PC-9 (cell line): ENCODE measurements around the gene SLC7A8. TPM values are rescaled to one million over a fixed set of nuclear protein-coding genes. Genes with fewer than 3 reads are reported as not detected.
"Not testable (repeated sequence)": the region's sequence is repeated elsewhere in the genome, so short reads cannot be mapped to it uniquely, and the experiment has no call there.

Source experiments
- BruUV-seq: library from RNA; stranded (reverse); fragments of 400-500 nt; replicated peaks from 2 replicates; lab custom pipeline; 2021; lab: Mats Ljungman, UMichigan
- CTCF ChIA-PET: fragments of 300-600 bp; sonication (Branson Sonifier 250); formaldehyde crosslinking; loops from one replicate; lab custom pipeline; 2022; ENCODE audit warnings: antibody characterized with exemption; lab: Charles Lee
- POLR2A ChIA-PET: fragments of 300-600 bp; sonication (Branson Sonifier 250); formaldehyde crosslinking; loops from one replicate; lab custom pipeline; 2022; ENCODE audit warnings: antibody characterized with exemption; ENCODE audit not compliant: unreplicated experiment; lab: Charles Lee
- DNase-seq, 2 experiments: peaks; one replicate each; pipeline versions ENCODE4 v3.0.0 to v3.0.0-alpha.2; 2015 to 2022; ENCODE audit warnings: mixed read lengths in 1 of 2
- H2AFZ ChIP-seq: fragments of 200-600 bp; sonication (generic); 2 replicates; pipeline ENCODE4 v1.8.1; 2017; ENCODE audit warnings: antibody characterized with exemption
- H3F3A ChIP-seq: fragments of 200-600 bp; sonication (generic); 2 replicates; pipeline ENCODE4 v1.8.1; 2017; ENCODE audit warnings: antibody characterized with exemption, mild to moderate bottlenecking, low read depth; ENCODE audit not compliant: insufficient read depth
- H3K27ac ChIP-seq: fragments of 200-600 bp; sonication (generic); 2 replicates; pipeline ENCODE4 v1.6.1; 2016; ENCODE audit warnings: mixed run types
- H3K27me3 ChIP-seq: fragments of 200-600 bp; sonication (generic); 2 replicates; pipeline ENCODE4 v1.6.1; 2016; ENCODE audit warnings: low read depth, mixed run types; ENCODE audit not compliant: insufficient read depth
- H3K36me3 ChIP-seq: fragments of 200-600 bp; sonication (generic); 2 replicates; pipeline ENCODE4 v1.6.1; 2016; ENCODE audit warnings: low read depth, mixed run types
- H3K4me1 ChIP-seq: fragments of 200-600 bp; sonication (generic); replicated peaks from 2 replicates; pipeline ENCODE4 v1.6.1; 2016; ENCODE audit warnings: mixed run types; ENCODE audit not compliant: insufficient read depth
- H3K4me2 ChIP-seq: fragments of 200-600 bp; sonication (generic); 2 replicates; pipeline ENCODE4 v1.6.1; 2017; ENCODE audit warnings: mixed run types
- H3K4me3 ChIP-seq: fragments of 200-600 bp; sonication (generic); 2 replicates; pipeline ENCODE4 v1.6.1; 2016; ENCODE audit warnings: mixed run types
- H3K79me2 ChIP-seq: fragments of 200-600 bp; sonication (generic); 2 replicates; pipeline ENCODE4 v1.6.1; 2017; ENCODE audit warnings: low read depth, mixed run types
- H3K9me2 ChIP-seq: fragments of 200-600 bp; sonication (generic); 2 replicates; pipeline ENCODE4 v1.8.1; 2017; ENCODE audit warnings: mild to moderate bottlenecking; ENCODE audit not compliant: insufficient read depth
- H3K9me3 ChIP-seq: fragments of 200-600 bp; sonication (generic); 2 replicates; pipeline ENCODE4 v1.8.1; 2016; ENCODE audit warnings: low read depth; ENCODE audit not compliant: insufficient read depth
- H4K20me1 ChIP-seq: fragments of 200-600 bp; sonication (generic); 2 replicates; pipeline ENCODE4 v1.8.1; 2017; ENCODE audit not compliant: insufficient read depth
- EZH2 ChIP-seq: fragments of 200-600 bp; sonication (generic); IDR thresholded peaks from 2 replicates; pipeline ENCODE4 v1.8.0; 2017; ENCODE audit warnings: antibody characterized with exemption, low read depth
- intact Hi-C: fragments of 100-400 bp; cut with micrococcal nuclease; formaldehyde crosslinking; loops from one replicate; pipeline ENCODE4 v1.10.0; 2022; ENCODE audit not compliant: unreplicated experiment
- total RNA-seq: library from RNA; stranded (reverse); gene quantifications from 2 replicates; pipeline ENCODE4 v1.2.3, GENCODE V29; 2021
- TF ChIP-seq, protein P1 (sequence below): fragments of 200-600 bp; sonication (generic); conservative IDR thresholded peaks from 2 replicates; pipeline ENCODE4 v1.6.1; 2017; ENCODE audit warnings: mixed run types, antibody characterized with exemption, mild to moderate bottlenecking, moderate library complexity

The SLC7A8 gene
- total RNA-seq, 1 experiment from 2014 or later = 3.6 TPM

DNA sequence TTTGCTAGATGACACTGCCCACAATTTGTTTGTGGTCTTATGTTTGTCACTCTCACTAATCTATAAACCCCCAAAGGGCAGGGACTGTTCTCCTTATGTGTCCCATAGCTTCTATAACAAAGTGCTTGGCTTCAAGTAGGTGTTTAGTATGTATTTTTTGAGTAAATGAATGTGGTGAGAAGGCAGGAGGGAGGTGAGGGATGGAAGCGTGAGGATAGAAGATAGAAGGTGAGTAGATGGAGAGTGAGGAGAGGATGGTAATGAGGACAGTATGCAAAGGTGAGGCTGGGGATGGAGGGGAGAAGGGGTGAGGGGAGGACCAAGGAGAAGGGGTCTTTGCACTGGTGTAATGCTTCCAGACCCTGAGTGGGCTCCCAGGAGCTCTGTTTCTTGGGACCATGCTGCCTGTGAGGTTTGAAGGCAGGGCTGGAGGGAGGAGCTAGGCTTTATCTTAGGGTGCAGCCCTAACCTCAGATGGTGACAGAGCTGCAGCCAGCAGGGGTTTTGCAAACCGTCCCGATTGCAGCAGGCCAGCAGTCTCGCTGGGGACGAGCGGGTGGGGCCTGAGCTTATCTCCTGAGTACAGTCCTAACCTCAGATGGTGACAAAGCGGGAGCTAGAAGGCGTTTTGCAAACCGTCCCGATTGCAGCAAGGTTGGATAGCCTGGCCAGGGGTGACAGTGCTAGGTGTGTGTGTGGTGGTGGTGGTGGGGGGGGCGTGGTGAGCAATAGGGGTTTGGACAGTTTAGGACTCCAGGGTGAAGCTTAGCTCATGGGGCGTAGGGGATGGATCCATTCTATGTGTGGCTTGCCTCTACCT is 70.9 kb downstream of the SLC7A8 start:
- BruUV-seq = no TSS peak
- H4K20me1 ChIP-seq = no peaks in the 10 kb centered on the region
- H3K9me2 ChIP-seq = no peaks in the 10 kb centered on the region
- H2AFZ ChIP-seq = no peak overlapping the region
- no peak overlapping the region for H3K4me3 ChIP-seq
- intact Hi-C loops = no loop called here
- TF ChIP-seq, protein P1, sequence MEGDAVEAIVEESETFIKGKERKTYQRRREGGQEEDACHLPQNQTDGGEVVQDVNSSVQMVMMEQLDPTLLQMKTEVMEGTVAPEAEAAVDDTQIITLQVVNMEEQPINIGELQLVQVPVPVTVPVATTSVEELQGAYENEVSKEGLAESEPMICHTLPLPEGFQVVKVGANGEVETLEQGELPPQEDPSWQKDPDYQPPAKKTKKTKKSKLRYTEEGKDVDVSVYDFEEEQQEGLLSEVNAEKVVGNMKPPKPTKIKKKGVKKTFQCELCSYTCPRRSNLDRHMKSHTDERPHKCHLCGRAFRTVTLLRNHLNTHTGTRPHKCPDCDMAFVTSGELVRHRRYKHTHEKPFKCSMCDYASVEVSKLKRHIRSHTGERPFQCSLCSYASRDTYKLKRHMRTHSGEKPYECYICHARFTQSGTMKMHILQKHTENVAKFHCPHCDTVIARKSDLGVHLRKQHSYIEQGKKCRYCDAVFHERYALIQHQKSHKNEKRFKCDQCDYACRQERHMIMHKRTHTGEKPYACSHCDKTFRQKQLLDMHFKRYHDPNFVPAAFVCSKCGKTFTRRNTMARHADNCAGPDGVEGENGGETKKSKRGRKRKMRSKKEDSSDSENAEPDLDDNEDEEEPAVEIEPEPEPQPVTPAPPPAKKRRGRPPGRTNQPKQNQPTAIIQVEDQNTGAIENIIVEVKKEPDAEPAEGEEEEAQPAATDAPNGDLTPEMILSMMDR = no peak
- TF ChIP-seq EZH2 = no peak
- no peaks in the 10 kb centered on the region for H3K9me3 ChIP-seq
- no peaks in the 10 kb centered on the region for H3K79me2 ChIP-seq
- peaks cover 41% of the 10 kb centered on the region for H3K4me1 ChIP-seq
- H3K36me3 ChIP-seq = no peaks in the 10 kb centered on the region
- peak overlapping the region; percentile 36; the same call in 1 of the 2 replicates for H3K4me2 ChIP-seq
- no peak overlapping the region for H3K27ac ChIP-seq
- ChIA-PET CTCF (interaction anchor here (0.6 to 0.8 kb wide), 5 partner anchors 17 to 1306 kb away, joined by 3 to 18 read pairs (median 5); no protein-coding TSS in a partner anchor), POLR2A (interaction anchor here (0.5 kb wide), 1 partner anchor 88 kb away, joined by 5 read pairs; no protein-coding TSS in a partner anchor)
- H3K27me3 ChIP-seq = no peaks in the 10 kb centered on the region
- peaks cover 18% of the 10 kb centered on the region; the same call in 1 of the 2 replicates for H3F3A ChIP-seq
- peak in 1 of 2 experiments; percentile 62 for DNase-seq

DNA sequence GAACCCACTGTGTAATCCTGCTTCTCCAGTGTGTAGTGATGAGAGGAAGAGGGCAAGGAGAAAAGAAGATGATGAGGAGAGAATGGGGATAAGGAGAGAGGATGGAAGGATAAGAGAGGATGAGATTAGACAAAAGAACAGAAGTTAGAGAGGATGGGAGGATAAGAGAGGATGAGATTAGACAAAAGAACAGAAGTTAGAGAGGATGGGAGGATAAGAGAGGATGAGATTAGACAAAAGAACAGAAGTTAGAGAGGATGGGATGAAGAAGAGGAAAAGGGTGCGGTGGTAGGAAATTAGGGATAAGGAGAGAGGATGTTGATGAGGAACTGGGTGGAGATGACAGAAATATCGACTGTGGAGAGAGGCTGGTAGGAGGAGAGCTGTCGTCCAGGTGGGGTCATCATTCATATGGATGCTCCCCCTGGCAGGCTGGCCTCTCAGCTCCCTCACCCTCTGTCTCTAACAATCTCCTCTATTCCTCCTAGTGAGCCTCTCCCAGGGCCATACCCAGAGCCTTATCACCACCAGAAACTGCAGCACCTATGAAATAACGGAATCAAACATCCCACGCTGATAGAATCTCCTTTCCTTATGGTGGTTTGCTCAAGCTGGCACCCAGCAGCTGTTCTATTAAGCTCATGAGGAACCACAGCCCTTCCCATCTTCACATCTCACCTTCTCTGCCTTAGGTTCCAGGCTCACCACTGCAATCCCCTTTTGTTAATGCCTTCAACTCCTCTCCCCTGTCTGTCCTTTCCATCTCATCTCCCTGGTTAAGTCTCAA is 72.7 kb downstream of the SLC7A8 start:
- peaks cover 35% of the 10 kb centered on the region for H3K4me1 ChIP-seq
- no TSS peak for BruUV-seq
- no peak overlapping the region for H3K27ac ChIP-seq
- ChIA-PET POLR2A (interaction anchor here (0.6 kb wide), 1 partner anchor 15 kb away, joined by 3 read pairs; the partner anchor contains the start of gene C14orf119), CTCF (interaction anchor here (0.6 to 1.4 kb wide), 2 partner anchors 116 to 124 kb away, joined by 3 to 5 read pairs; no protein-coding TSS in a partner anchor)
- no peak overlapping the region for H3K4me3 ChIP-seq
- no peaks in the 10 kb centered on the region for H3K27me3 ChIP-seq
- peaks cover 13% of the 10 kb centered on the region; the same call in 1 of the 2 replicates for H3F3A ChIP-seq
- H4K20me1 ChIP-seq = no peaks in the 10 kb centered on the region
- H3K79me2 ChIP-seq = no peaks in the 10 kb centered on the region
- no peaks in the 10 kb centered on the region for H3K9me2 ChIP-seq
- H3K9me3 ChIP-seq = no peaks in the 10 kb centered on the region
- no peak for TF ChIP-seq EZH2
- TF ChIP-seq, protein P1 = no peak
- intact Hi-C loops = no loop called here
- no peak overlapping the region for H2AFZ ChIP-seq
- DNase-seq = no peak
- H3K36me3 ChIP-seq = no peaks in the 10 kb centered on the region
- H3K4me2 ChIP-seq = no peak overlapping the region

DNA sequence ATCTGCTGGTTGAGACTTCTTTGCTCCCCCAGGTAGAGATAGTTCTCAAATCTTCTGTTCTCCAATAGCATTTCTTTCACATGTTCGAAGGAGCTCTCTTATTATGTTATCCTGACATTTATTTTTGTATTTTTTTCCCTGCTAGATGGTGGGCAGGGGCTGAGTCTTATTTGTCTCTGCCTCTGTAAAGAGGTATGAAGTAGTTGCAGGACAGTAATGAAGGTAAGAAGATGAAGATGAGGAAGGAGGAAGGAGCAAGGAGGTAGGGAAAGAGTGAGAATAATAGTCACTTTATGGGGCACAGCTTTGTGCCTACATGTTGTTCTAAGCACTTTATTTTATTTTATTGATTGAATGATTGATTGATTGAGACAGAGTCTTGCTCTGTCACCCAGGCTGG is 73.7 kb downstream of the SLC7A8 start:
- H3K4me3 ChIP-seq = no peak overlapping the region
- CTCF ChIA-PET = interaction anchor here (1.4 kb wide), 1 partner anchor 123 kb away, joined by 5 read pairs; no protein-coding TSS in a partner anchor
- H3K4me2 ChIP-seq = no peak overlapping the region
- H3K79me2 ChIP-seq = no peaks in the 10 kb centered on the region
- intact Hi-C loops = loop anchor here (2.0 kb wide), 2 partner anchors 41 to 123 kb away; no protein-coding TSS in a partner anchor
- no peak overlapping the region for H2AFZ ChIP-seq
- H3K27ac ChIP-seq = no peak overlapping the region
- H3K9me2 ChIP-seq = no peaks in the 10 kb centered on the region
- no peaks in the 10 kb centered on the region for H4K20me1 ChIP-seq
- TF ChIP-seq, protein P1 = no peak
- TF ChIP-seq EZH2 = no peak
- H3K36me3 ChIP-seq = no peaks in the 10 kb centered on the region
- no peaks in the 10 kb centered on the region for H3K27me3 ChIP-seq
- no TSS peak for BruUV-seq
- no peak for DNase-seq
- POLR2A ChIA-PET = interaction anchor here (0.7 kb wide), 1 partner anchor 41 kb away, joined by 31 read pairs; no protein-coding TSS in a partner anchor
- peaks cover 5% of the 10 kb centered on the region; the same call in 1 of the 2 replicates for H3F3A ChIP-seq
- H3K4me1 ChIP-seq = peaks cover 25% of the 10 kb centered on the region
- no peaks in the 10 kb centered on the region for H3K9me3 ChIP-seq

DNA sequence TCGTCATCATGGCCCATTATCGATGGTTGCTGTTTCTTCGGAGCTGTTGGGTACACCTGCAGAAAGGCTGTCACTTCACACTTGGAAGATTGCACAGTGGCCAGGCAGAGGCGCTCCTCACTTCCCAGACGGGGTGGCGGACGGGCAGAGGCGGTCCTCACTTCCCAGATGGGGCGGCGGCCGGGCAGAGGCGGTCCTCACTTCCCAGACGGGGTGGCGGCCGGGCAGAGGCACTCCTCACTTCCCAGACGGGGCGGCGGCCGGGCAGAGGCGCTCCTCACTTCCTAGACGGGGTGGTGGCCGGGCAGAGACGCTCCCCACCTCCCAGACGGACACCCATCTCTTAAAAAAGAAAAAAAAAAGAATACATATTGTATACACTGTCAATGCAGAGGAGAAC is 75.3 kb downstream of the SLC7A8 start:
- BruUV-seq, H3K4me3 ChIP-seq, H3F3A ChIP-seq, H3K9me2 ChIP-seq, DNase-seq, POLR2A ChIA-PET, H3K9me3 ChIP-seq, H2AFZ ChIP-seq, H3K79me2 ChIP-seq, H3K27ac ChIP-seq, H4K20me1 ChIP-seq, H3K36me3 ChIP-seq, H3K4me2 ChIP-seq, H3K27me3 ChIP-seq, H3K4me1 ChIP-seq: not testable (repeated sequence)
- intact Hi-C loops = loop anchor here (2.0 kb wide), 2 partner anchors 39 to 121 kb away; no protein-coding TSS in a partner anchor
- CTCF ChIA-PET = interaction anchor here (1.0 to 1.1 kb wide), 2 partner anchors 39 to 122 kb away, joined by 3 to 8 read pairs; no protein-coding TSS in a partner anchor
